PC-3 (cell line): ENCODE results near the gene AGRN.

ENCODE experiments used
- EZH2 ChIP-seq: fragments of 300-600 bp; sonication (generic); IDR thresholded peaks from one replicate; pipeline ENCODE4 v1.6.1; 2017; ENCODE audit warnings: antibody characterized with exemption, mild to moderate bottlenecking, low read length; ENCODE audit not compliant: unreplicated experiment
- EZH2phosphoT487 ChIP-seq: fragments of 300-600 bp; sonication (generic); IDR thresholded peaks from 2 replicates; pipeline ENCODE4 v1.6.1; 2018; ENCODE audit warnings: mild to moderate bottlenecking, antibody characterized with exemption, low read length, borderline replicate concordance
- TF ChIP-seq, protein P1 (sequence below): fragments of 300-600 bp; sonication (generic); conservative IDR thresholded peaks from 2 replicates; pipeline ENCODE4 v1.5.1; 2017; ENCODE audit warnings: antibody characterized with exemption, low read depth, mild to moderate bottlenecking, low read length

- TF ChIP-seq, protein P1, sequence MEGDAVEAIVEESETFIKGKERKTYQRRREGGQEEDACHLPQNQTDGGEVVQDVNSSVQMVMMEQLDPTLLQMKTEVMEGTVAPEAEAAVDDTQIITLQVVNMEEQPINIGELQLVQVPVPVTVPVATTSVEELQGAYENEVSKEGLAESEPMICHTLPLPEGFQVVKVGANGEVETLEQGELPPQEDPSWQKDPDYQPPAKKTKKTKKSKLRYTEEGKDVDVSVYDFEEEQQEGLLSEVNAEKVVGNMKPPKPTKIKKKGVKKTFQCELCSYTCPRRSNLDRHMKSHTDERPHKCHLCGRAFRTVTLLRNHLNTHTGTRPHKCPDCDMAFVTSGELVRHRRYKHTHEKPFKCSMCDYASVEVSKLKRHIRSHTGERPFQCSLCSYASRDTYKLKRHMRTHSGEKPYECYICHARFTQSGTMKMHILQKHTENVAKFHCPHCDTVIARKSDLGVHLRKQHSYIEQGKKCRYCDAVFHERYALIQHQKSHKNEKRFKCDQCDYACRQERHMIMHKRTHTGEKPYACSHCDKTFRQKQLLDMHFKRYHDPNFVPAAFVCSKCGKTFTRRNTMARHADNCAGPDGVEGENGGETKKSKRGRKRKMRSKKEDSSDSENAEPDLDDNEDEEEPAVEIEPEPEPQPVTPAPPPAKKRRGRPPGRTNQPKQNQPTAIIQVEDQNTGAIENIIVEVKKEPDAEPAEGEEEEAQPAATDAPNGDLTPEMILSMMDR = no peak
- TF ChIP-seq EZH2 = no peak
- TF ChIP-seq EZH2phosphoT487 = no peak
These were observed 18.8 kb downstream of the AGRN start for GRCh38 chr1:1038694-1039093.
